ENCODE measurements around the gene USP25.
A peak's percentile ranks its signal among the peaks of the same experiment; 100 is the strongest.

Gene USP25

DNA sequence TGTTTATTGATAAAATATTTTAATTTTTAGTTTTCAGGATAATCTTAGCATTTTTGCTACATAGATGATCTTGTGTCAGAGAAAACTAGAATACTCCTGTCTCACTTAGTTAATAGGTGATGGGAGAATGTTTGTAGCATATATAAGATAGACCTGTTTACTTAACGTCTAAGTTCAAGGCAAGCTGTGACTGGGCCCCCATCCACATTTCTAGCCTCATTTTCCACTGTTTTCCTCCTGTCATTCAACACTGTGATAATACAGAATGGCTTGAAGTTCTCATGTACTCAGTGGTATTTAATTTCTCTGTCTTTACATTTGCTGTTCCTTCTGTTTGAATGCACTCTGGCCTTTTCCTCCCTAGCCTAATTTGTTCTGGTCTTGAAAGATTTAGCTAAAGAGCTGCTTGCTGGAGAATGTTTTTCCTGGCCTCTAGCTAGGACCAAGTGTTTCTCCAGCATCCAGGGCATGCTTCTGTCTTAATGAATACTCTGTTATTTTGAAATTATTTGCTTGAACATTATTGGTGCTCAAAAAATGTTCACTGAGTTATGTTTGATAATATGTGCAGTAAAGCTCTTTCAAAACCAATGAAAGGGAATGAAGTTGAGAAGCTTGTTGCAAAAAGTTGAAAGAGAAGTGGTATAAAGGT lies 37.3 kb downstream of the USP25 start:
- DNase-seq, result no peak

DNA sequence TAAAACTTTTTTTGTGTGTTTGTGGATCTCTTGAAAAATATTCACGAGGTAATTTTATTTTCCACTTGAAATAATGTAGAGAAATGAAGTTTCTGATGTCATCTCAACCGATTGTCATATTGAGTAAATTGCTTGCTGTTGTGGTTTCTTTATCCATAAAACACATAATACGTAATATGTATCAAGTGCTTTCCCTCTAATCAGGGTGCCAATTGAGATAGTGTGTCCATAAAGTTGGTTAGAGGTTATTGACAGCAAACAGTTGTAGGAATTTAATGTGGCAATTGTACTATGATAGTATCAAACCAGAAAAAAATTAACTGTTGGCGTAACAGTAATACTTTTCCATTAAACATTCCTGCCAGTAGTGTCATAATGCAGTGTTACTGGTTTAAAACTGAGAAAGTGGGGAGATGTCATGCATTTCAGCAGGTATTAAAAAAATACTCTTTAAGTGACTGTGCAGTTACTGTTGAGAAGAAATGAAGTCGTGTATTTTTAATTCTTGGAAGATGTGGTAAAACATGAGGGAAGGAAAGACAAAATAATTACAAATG lies 38.3 kb downstream of the USP25 start:
- DNase-seq, result no peak

DNA sequence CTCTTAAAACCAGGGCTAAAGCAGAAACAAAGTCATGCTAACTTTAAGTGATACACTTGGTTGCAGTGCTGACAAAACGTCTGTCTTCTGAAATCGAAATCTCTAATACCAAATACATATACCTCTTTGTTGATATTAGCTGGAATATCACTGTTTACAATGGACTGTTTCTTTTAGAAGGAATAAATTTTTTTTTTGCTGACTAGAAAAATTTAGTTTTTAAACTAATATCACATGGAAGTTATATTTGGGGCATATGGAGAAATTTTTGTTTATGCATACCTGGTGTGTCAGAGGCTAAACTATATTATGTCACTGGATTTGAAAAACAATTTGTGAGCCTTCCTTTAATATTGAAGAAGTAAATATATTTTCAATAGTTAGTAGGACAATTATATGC lies 39.1 kb downstream of the USP25 start:
- DNase-seq, result no peak

DNA sequence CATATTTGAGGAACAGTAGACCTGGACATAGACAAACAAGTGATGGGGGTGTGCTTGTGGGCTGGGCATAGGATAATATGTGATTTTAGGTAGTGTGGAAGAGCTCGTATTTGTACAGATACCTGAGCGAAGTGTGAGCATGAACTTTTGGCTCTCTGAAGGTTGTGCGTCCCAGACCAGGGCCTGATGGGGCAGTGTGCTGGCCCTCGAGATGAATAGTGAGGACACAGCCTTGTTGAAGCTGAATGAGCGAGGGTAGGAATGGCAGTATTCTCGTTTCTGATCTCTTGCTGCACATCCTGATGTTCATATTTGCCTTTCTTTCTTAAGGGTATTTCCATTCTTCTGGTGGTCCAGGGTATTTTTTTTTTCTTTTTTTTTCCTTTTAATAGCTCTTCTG lies 41.5 kb downstream of the USP25 start:
- DNase-seq, result no peak

DNA sequence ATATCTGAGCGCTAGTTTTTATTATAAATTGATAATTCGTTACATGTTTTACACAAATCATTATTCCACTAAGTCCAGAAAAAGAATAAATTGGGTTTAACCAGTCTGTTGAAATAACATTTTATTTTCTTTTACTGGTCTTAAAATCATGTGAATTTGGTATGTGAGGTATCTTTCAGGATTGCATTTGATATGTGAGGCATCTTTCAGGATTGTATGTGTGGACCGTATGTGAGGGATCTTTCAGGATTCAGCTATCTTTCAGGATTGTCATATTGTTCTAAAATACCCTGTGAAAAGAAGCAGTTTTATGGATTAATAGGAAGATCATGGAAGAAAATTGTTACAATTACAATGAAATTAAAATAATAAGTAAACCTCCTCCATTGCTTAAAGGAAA lies 42.9 kb downstream of the USP25 start:
- no peak for DNase-seq

DNA sequence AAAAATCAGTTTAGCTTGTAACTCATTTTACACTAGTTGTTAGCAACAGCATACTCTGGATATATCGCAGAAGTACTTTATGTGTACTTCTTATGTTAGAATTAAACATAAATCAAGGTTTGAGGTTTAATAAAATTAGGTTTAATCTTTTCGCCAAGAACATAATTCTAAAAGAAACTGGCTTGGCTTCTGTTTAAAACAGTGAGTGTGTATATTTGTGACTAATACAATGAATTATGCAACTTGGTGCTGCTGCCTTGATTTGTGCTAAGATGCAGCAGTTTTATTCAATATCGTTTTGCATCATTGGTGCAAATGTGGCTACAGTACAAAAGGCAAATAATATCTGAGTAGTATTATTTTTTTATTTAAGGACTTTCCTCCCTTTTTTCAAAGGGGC lies 44.8 kb downstream of the USP25 start:
- peak; percentile 27 for DNase-seq

DNA sequence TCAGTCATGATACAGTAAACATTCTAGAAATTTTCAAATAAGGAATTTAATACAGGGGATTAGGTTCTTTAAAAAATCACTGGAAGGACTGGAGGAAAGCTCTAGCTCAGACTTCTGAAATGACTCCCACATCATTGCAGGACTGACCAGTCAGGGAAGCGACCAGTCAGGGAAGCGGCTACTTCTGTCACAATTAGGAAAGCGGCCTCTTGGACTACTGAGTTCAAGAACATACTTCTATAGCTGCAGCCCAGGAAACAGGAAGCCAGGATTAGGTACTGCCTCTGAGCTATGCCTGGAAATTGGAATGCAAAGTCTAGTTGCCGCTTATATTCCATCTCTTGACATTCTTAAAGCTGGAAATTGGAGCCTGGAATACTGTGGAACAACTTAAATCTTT lies 45.5 kb downstream of the USP25 start:
- peak; percentile 49 for DNase-seq

DNA sequence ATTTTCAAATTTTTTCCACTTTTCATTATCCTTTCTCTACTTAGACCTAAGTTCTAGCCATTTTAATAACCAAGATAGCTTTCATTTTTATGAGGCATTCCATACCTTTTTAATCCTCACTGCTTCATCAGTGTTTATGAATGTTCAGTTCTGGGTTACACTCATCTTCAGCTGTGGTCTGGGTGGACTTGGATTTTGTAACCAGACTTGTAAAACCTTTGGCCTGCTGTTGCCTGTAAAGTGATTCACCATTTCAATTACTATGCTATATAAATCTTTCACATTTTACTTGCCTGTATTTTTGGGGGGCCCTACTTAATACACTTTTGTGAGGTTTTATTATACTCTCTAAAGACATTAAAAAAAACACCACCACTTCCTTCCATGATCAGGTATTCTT lies 46.2 kb downstream of the USP25 start:
- DNase-seq, result peak; percentile 18

DNA sequence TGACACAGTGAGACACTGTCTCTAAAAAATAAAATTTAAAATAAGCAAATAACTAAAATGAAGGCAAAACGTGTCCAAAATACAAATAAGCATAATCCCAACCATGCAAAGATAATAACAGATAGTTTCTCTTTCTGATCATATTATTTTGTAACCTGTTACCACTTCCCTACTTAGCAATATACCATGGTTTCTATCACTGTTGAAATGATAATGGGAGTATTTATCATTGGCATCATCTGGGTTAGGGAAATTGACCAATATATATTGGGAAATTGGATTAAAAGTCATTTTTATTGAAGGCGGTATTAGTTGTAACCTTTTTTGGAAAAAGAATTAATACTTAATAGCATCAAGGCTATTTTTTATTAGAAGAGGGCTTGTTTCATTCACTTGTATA lies 47.0 kb downstream of the USP25 start:
- peak; percentile 82 for DNase-seq

DNA sequence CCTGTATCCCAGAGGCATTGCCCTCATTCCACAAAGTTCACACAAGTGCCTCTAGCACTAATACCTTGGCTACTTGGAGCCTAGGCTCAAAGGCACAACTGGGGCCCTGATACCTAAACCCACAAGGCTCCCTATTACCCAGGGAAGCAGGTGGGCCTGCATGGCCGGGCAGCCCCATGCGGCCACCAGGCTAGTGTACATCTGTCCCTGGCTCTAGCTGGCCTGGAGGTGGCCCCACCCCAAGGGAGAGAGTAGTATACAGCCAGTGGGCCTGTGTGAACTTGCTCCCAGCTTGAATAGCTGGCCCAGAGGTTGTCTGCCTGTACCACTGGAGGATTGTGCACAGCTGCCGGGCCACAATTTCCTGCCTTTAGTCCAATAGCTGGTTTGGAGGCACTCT lies 52.2 kb downstream of the USP25 start:
- DNase-seq, result no peak

DNA sequence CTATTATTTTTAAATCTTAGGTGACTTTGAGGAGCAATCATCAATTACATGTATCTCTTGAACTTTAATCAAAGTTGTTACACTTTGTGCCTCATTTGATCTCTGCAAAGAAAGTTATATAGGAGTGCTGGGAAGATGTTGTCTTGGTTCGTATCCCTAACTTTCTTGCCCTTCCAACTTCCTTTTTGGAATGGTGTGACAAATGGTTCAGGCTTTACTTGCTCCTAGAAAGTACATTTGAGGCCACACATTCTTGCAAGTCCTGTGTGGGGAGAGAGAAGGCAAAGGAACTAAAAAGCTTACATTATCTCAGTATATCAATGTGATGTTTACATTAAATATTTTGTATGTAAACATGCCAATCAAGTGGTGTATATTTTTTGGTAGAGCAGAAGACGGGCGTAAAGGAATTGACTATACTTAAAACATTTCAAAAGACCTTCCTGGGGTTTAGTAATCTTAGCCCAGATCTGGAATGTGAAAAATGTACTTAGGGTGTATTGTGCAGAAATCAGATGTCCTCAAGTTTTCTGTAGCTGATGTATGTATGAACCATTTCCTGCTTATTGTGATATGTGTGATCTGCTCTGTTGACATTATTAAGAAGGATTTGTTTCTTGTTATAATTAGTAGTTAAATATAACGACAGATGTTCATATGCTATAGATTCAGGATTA lies 59.2 kb downstream of the USP25 start:
- no peak for DNase-seq

DNA sequence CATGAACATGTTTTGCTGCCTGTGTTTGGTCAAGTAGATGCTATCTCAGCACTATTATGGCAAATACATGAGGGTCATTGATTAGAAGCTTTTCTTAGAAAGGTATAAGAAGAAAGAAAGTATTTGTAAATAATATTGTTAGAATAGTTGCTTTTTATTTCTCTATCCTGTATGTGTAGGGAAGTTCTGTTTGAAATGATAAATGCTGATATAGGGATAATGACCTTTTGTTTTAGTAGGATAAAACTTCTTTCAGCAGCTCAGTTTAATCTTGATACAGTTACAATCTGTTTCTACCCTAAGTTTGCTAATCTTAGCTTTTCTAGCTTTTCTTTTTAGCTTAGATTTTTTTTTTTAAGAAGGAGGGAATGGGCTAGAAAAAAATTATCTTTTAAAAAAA lies 63.3 kb downstream of the USP25 start:
- no peak for DNase-seq

DNA sequence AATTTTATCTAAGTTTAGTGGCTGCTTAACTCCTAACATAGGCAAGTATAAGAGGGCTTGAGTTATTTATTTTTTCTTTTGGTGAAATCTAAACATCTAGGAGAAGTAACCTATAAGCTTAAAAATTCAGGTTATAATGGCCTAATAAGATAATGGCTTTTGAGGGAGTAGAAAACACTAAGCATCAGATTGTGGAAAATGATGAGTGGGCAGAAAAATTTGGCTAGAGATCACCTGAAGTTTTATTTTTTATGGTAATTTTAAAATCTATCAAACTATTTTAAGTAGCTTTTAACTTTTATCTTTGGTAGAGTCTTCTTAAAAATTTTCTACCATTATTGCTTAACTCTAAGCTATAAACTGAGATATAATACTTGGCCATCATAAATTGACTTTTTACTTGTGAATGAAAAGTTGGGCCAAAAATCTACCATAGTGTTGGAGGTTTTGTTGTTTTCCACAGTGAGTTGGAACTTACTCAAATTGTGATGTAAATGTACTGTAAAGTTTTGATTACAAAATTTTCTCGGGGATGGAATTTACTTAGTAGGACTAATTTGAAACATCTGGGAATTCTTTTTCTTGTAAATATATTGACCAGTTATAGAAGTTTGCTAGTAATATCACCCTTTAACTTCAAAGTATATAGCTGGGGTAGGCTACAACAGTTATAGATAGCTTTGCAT lies 63.9 kb downstream of the USP25 start:
- no peak for DNase-seq

DNA sequence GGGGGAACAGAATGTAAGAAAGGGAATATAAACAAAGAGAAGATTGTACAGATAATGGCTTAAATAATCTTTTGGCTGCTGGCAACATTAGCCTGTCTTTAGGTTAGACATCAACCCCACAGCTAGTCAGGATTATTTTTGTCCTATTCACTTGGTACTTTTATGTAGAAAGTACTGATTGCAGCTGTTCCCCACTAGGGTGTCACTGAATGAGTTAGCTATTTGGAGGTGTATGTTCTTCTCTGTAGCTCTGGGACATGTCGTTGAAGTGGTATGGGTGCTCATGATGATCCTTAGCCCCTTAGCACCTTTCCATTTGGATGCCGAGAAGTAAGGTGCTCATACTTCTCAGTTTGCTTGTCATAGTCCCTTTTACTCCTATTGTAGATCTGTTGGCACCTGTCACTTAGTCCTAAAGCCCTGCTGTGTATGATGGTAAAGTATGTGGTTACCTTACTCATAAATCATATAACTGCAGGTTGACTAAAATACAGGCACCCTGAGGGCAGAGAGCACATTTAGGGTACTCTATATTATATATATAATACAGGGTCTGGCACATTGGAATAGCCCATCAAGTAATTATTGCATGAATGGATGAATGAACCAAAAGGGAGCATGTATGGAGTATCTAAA lies 64.6 kb downstream of the USP25 start:
- DNase-seq, result no peak

DNA sequence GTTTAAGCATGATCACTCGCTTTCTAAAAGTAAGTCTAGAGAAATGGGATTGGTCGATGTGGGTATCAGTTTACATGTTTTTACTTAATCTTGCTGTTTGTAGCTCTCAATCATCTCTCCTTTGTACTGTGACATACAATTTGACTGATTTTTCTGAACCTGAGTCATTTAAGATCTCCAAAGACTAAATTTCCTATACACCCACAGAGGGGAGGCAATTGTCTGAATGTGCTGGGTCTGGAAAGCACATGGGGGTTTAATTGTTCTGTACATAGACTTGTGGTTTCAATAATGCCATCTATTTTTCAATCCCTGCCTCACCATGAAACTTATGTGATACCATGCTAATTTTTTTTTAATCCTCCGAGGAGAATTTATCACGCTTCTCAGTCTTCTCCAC lies 65.8 kb downstream of the USP25 start:
- DNase-seq, result no peak

DNA sequence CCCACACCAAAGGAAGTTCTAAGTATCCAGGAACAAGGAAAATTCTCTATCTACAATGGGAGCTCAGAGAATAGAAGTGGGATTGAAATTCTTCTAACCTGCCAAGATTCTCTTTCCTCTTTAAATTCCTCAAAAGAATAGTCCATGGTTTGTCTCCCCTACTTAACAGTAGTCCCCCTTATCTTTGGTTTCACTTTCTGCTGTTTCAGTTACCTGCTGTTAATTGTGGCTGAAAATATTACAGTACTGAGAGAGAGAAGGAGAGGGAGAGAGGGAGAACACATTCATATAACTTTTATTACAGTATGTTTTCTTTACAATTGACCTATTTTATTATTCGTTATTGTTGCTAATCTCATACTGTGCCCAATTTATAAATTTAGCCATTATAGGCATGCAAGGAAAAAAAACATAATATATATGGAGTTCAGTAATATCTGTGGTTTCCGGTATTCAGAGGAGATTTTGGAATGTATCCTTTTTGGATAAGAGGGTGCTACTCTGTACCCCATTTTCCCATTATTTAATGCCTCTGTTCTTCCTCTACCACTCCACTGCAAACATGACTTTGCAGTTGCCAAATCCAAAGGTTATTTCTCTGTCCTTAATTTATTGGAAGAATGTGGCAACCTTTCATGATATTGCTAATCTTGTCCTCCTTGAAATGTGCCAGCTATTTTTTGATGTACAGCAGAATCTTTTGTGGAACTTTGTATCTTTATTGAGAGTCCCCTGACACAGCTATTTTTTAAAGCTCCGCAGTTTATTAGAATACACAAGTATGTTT lies 68.0 kb downstream of the USP25 start:
- no peak for DNase-seq

DNA sequence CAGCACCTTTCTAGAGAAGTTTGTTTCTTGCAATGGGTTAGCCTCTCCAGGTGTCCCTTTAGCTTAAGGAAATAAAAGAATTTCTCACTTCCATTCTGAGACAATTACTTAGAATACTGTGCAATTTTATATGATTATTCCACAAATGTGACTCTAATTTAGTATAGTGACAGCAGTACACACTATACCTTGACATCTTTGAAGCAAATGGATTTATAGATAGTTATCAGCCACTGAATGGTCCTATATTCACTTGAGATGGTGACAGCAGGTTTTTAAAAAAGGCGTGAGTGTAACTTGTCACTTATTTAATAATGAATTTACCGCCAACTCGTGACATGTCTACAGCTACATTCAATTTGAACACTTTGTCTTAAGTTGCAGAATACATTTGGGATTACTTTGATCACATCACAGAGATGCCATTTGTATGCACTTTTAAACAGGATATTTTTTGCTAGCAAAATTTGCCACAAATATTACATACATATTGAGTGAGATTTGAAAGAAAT lies 71.6 kb downstream of the USP25 start:
- no peak for DNase-seq

DNA sequence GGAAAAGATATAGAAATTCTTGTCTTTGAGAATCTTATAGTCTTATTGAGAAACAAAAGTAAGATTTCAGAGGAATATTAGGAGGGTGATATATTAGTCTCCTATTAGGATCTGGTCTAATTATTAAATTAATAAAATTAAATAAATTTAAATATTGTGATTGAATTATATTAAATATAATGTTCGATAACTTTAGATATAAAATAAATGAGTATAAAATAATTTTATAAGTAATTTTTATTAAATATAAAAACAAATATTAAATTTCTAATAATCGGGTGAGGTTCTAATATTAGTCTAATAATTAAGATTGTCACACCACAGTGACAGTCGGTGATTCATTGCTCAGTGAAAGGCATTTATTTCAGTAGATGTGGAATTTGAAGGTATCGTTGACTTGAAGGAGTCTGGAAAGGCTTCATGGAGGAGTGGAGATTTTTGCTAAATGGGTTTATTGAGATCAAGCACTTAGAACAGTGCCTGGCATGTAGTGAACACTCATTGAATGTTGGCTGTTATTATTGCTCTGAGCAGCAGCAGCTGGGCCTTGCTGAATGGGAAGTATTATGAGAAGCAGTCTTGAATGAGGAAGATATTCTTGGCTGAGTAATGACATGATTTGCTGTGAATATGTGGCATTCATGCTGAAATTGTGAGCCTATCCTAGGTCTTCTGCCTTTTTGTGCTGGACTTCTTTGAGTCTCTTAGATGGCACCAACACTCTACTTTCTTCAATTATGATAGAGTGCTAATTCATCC lies 74.6 kb downstream of the USP25 start:
- peak; percentile 15 for DNase-seq

DNA sequence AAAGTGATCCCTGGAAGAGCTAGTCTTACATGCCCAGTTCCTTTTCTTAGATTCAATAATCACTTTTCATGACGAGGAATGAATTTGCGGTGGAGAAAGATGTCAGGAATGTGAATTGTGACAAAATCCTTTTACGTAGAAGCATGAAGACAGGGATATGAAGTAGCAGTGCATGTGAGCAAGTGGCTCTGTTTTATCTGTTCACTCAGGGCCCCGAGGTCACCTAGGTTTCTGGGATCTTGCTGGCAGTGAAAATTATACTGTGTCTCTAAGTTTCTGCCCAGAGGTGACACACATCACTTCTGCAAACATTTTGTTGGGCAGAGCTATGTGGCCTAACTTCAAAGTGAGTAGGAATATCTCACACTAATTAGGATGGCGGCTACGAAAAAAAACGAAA lies 79.3 kb downstream of the USP25 start:
- DNase-seq, result no peak

DNA sequence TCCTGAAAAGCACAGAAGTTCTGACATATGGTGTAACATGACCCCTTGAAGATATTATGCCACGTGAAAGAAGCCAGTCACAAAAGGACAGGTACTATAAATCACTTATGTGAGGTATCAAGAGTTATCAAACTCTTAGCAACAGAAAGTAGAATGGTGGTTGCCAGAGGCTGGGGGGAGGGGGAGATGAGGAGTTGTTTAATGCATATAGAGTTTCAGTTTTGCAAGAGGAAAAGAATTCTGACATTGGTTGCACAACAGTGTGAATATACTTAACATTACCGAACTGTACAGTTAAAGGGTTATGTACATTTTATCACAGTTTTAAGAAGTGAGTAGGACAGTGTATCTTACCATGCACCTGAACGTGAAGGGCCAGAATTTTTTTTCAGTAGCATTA lies 80.0 kb downstream of the USP25 start:
- peak; percentile 72 for DNase-seq

DNA sequence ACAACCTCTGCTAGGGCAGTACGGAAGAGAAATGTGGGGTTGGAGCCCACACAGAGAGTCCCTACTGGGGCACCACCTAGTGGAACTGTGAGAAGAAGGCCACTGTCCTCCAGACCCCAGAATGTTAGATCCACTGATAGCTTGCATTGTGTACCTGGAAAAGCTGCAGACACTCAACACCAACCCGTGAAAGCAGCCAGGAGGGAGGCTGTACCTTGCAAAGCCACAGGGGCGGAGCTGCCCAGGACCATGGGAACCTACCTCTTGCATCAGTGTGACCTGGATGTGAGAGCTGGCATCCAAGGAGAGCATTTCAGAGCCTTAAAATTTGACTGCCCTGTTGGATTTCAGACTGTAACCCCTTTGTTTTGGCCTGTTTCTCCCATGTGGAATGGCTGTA lies 85.5 kb downstream of the USP25 start:
- DNase-seq, result no peak

DNA sequence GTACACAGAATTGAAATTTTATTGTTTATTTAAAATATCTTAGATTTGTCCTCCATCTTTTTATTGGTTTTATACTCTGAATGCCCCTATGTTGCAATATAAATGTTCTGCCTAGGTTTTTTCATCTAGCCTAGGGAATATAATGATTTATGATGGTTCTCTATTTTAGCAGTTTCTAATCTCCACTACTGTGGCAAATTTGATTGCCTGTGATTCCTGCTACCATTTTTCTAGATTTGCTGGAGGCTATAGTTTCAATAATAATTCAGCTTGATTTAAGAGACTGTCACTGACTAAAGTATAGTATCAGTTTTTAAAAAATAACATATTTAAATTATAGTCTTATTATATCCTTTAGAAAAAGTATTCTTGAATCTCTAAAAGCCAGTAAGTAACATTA lies 90.5 kb downstream of the USP25 start:
- DNase-seq, result no peak
